ENCODE results near the gene ITPRIPL2.

Gene ITPRIPL2

DNA sequence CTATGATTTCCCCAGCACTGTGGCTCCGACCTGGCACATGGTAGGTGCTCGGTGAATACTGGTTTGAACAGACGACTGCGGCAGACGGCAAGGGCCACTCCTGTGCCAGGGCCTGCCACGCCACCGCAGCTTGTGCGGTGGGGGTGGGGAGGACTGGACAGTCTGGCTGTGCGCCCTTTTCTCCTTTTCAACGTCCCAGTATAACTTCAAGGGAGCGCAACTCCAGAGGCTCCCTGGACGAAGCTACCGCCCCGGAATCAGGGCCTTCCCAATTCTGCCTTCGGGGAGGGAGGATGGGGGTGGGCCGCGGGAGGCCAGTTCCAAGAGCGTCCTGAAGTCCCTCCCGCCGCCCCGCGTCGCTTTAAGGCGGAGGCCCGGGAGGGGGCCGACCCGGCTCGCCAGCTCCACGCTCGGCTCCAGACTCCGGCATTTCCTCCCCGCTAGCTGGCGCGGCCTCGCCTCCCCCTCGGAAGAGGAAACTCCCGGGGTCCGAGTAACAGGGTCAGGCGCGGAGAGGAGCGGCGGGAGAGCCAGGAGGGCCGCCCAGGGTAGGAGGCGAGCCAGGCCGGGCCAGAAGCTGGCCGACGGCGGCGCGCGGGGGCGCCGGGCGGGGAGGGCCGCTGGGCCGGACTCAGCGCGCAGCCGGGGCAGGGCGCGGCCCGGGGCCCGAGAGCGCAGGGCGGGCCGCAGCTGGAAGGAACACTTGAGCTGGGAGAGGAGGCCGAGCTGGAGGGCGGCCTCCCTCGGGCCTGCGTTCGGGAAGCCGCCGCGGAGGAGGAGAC is at the start of gene ITPRIPL2:
Gene ITPRIPL2 (plus strand): TSS at position 388 of the 782 bp plus-strand sequence. CDS start 498 bp downstream, outside the sequence.
- in situ Hi-C loops (cut with HindIII; ENCODE audit: low sequenced_read_pairs) = no loop called here

DNA sequence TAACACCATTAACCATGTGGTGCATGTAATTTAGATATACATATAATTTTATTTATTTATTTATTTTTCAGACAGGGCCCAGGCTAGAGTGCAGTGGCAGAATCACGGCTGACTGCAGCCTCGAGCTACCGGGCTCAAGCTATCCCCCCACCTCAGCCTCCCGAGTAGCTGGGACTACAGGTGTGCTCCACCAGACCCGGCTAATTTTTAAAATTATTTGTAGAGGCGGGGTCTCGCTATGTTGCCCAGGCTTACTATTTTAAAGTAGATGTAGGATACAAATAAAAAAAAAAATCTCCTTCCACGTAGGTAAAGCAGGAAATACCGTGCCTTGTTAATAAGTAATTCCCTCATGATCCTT is 46.8 kb upstream of the ITPRIPL2 start:
- in situ Hi-C loops (cut with HindIII; ENCODE audit: low sequenced_read_pairs) = no loop called here

DNA sequence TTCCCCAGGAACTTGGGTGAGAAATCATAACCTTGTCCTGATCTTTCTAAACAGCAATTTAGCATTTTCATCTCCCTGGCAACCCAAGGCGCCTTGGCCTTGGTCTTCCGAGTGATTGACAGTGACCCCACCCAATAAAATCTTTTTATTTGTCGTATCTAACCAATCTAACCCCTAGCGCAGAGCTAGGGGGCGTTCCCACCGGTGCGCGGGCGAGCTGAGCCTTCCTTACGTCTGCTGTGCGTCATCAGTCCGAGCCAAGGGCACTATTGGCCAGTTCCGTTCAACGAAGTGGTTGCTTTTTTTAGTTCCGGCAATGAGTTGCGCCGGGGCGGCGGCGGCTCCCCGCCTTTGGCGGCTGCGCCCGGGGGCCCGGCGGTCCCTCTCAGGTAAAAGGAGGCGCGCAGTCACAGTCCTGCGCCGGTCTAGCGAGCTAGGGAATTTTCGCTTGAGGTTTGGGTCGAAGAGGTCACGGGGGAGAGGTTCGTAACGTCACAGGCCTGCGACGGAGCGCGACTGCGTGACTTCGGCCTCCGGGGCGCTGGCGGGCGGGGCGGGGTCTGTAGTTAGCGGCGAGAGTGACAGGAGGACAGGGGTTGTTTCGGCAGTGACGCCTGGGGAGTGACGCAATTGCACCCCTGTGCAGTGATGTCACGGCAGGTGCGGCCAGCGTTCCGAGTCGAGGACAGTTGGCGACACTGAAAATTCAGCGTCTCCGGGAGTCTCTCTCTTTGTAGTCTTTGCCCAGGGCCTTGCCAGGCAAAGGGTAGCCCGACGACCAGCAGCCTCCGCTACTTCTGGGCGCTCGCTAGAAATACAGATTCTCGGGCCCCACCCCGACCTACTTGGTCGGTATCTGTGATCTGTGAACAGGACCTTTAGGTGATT is 46.2 kb upstream of the ITPRIPL2 start, which contains the start of gene COQ7:
Gene COQ7 (plus strand): TSS at position 266 of the 888 bp plus-strand sequence. CDS start 51 bp downstream, at position 317.
- in situ Hi-C loops (cut with HindIII; ENCODE audit: low sequenced_read_pairs) = no loop called here

DNA sequence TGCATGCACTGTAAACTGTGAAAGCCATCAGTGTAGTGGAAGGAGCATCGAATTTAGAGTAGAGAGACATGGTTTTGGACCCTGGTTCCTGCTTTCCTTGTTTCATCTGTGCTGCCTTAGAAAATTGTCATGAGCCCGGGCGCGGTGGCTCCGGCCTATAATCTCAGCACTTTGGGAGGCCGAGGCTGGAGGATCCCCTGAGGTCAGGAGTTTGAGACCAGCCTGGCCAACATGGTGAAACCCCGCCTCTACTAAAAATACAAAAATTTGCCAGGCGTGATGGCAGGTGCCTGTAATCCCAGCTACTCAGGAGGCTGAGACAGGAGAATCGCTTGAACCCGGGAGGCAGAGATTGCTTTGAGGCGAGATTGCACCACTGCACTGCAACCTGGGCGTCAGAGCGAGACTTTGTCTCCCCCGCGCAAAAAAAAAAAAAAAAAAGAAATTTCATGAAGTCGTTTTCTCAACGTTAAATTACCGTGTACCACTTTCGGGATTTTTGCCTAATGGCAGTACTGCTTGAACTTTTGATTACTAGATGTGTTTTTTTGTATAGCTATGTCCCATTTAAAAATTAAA is 45.4 kb upstream of the ITPRIPL2 start:
- in situ Hi-C loops (cut with HindIII; ENCODE audit: low sequenced_read_pairs) = no loop called here

DNA sequence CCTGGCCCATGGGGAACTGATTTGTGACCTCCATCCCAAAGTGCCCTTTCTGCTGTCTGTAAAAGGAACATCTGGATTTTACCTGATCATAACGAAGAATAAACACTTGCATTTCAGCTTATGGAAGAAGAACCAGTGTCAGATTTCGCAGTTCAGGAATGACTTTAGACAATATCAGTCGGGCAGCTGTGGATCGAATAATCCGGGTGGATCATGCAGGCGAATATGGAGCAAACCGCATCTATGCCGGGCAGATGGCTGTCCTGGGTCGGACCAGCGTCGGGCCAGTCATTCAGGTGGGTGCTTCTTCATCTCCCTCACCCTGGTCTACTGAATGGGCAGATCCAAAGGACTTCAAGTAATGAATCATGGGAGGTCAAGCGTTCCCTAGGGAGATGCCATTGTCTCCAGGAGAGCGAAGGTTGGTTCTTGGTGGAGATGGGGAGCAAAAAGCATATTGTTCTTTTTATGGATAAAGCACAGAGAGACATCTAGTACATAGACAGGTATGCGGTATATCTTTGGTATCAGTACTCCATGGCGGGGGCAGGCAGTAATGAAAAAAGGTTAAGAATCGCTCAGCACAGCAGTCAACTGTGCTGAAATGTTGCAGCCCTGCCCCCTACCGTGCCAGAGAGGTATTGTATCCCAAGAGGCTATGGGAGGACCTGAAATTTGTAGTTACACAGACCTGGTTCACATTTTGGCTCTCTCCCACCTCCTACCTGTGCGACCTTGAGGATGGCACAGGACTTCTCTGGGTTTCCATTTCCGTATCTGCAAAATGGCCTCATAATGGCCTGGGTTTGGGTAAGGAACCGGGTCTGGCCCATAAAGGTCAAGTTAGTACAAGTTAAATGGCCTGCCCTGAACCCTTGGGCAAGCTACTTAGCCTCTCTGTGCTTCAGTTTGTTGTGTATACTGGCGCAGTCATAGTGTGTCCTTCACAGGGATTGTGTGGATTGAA is 41.7 kb upstream of the ITPRIPL2 start:
- in situ Hi-C loops (cut with HindIII; ENCODE audit: low sequenced_read_pairs) = no loop called here

DNA sequence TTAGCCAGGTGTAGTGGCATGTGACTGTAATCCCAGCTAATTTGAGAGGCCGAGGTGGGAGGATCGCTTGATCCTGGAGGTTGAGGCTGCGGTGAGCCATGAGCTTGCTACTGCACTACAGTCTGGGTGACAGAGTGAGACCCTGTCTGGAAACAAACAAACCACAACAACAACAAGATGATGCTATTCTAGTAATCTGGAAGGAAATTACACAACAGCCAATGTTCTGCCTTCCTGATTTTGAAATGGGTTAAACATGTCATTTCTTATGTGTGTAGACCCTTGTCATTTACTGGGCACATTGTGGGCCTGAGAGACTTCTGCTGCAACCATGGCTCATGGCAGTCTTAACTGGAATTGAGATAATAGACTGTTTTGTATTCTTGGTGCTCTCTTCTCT is 40.4 kb upstream of the ITPRIPL2 start:
- in situ Hi-C loops (cut with HindIII; ENCODE audit: low sequenced_read_pairs) = no loop called here

DNA sequence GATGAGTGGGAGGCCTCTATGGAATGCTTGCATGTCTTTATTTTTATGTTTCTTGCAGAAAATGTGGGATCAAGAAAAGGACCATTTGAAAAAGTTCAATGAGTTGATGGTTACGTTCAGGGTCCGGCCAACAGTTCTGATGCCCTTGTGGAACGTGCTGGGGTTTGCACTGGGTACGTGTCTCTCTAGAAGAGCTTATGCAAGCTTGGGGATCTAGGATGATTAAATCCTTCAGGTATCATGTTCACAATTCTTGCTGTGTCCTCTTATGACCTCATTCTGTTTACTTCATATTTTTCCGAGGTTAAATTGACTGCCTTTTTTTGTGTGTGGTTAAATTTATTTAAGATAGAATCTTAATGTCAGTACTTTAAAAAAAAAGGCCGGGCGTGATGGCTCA is 39.9 kb upstream of the ITPRIPL2 start:
- in situ Hi-C loops (cut with HindIII; ENCODE audit: low sequenced_read_pairs) = no loop called here

DNA sequence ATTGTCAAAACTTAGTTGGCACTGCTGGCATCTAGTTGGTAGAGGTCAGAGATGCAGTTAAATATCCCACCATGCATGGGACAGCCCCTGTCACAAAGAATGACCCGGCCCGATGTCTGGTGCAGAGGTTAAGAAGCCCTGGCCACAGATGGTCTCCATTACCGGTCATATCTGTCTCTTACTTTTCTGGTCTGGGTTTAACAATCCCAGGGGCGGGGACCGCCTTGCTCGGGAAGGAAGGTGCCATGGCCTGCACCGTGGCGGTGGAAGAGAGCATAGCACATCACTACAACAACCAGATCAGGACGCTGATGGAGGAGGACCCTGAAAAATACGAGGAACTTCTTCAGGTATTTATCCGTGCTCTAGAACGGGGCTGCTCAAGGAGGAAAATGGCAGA is 38.3 kb upstream of the ITPRIPL2 start:
- in situ Hi-C loops (cut with HindIII; ENCODE audit: low sequenced_read_pairs) = no loop called here

DNA sequence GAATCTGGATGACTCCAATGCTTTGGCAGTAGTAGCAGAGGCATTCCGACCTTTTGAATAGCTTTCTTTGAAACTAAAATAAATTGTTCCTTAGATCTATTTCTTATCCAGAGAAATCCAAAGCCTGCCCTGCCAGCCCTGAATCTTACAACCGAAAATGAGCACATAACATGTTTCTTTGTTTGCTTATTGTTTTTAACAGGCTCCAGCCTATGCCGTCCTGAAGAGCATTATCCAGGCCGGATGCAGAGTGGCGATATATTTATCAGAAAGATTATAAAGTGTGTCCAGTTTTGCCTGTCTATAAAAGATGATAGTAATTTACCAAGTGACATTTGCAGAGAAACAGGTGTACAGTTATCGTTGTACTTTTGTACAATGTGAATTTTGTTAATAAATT is 35.9 kb upstream of the ITPRIPL2 start:
- in situ Hi-C loops (cut with HindIII; ENCODE audit: low sequenced_read_pairs) = no loop called here

DNA sequence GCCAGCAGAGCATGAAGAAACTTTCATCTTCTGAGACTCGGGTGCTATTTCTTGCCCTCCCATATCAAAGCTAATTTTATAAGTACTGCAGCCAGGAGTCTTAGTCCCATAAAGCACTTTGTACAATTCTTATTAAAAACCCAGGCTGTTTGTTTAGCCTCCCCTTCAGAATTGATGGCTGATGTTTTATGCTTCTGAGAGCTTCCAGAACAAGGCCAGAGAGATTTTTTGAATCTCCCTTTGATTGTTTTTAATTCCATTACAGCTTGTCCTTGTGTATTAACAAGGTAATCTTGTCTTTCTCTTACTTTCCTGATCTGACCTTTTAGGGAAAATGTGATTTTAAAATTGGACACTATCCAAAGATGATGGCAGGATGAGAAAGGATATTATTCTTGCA is 30.1 kb upstream of the ITPRIPL2 start:
- in situ Hi-C loops (cut with HindIII; ENCODE audit: low sequenced_read_pairs) = no loop called here

DNA sequence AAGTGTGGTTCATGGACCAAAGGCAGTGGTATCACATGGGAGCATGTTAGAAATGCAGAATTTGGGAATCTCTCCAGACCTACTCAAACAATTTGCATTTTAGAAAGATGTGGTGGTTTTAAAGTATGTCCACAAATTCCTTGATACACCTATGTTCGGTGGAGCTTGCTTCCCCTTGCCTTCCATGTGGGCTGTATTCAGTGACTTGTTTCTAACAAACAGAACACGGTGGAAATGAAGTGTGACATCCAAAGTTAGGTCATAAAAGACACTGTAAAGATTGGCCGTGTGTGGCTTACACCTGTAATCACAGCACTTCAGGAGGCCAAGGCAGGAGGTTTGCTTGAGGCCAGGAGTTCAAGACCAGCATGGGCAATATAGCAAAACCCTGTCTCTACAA is 29.6 kb upstream of the ITPRIPL2 start:
- in situ Hi-C loops (cut with HindIII; ENCODE audit: low sequenced_read_pairs) = no loop called here

DNA sequence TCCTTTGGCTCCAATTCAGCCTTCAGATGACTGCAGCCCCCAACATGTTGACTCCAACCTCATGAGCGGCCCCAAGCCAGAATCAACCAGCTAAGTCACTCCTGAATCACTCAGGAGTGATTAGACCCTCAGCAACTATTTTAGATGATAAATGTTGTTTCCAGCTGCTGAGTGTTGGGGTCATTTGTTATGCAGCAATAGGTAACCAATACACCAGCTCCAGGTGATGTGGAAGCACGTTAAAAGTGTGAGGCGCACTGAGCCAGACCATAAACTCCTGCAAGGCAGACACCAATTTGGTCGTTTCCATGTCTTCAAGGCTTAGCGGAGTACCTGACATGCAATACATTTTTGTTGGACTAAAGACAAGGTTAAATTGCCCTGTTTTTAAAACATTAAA is 28.9 kb upstream of the ITPRIPL2 start:
- in situ Hi-C loops (cut with HindIII; ENCODE audit: low sequenced_read_pairs) = no loop called here

DNA sequence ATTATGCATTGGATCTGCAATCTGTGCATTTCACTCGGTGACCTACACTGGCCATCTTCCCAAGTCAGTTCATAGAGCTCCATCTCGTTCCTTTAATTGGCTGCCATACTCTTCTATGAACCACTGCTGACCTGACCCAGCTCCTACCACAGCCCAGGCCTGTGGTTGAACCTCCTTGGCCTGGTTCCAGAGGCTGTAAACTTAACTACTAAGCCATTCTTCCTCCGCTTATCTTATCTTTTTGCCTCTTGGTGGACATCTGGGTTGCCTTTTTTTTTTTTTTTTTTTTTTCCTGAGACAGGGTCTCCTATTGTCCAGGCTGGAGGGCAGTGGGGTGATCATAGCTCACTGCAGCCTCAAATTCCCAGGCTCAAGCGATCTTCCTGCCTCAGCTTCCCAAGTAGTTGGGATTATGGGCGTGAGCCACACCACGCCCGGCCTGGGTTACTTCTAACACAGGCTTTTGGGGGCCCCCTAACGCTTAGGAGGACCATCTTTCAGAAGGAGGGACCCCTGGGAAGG is 28.0 kb upstream of the ITPRIPL2 start:
- in situ Hi-C loops (cut with HindIII; ENCODE audit: low sequenced_read_pairs) = no loop called here

DNA sequence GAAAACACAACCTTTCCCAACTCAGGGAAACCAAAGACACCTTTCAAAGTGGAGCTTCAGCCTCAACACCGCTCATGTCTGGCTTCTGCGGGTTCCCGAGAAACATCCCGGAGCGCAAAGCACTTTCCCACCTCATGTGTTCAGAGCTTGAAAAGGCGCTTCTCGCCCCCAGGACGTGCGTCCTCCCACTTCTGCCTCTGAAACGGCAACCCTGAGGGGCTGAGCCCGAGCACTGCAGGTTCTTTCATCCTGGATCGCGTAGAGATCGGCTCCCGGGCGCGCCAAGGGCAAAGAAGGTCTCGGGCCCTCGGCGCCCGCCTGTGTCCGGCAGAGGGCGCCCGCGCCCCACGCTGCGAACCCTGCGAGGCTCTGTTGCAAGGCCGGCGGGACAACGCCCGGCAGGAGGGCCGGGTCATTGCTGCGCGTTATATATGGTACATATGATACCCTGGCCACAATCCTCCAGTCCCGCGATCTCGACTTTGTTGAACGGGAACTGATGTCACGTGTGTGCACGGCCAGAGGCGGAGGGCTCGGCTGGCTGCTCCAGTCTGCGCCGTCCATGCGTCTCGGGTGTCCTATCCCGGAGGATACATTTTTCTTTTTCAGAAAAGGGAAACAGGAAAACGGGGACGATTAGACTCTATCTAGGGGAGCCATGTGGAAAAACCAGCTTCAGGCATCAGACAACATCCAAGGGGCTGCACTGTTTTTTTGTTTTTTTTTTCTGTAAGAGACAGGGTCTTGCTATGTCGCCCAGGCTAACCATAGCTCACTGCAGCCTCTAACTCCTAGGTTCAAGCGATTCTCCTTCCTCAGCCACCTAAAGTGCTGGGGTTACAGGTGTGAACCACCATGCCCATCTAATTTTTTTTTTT is 27.2 kb upstream of the ITPRIPL2 start:
- in situ Hi-C loops (cut with HindIII; ENCODE audit: low sequenced_read_pairs) = no loop called here

DNA sequence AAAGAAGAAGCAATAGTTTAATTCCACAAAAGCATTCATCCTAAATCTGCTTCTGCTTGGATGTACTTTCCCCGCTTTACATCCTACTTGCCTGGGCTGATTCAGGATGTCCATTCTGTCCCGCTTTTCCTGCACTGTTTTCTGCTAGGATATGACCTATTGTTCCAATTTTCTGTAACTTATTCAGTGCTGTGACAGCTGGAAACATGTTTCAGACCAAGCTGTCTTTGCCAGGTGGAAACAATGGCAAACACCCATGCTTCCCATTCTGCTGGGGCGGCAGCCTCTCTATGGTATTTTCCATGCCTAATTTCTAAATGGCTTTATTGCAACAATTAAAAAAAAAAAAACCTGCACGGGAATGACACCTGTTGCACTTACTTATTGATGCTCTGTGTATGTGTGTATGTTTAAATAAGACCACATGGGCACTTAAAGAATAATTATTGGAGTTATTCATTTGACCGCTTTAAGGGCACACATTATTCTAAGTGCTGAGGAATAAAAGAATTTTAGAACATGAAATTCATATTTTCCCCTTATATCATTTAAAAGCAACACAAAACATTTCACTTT is 25.3 kb upstream of the ITPRIPL2 start:
- in situ Hi-C loops (cut with HindIII; ENCODE audit: low sequenced_read_pairs) = no loop called here

DNA sequence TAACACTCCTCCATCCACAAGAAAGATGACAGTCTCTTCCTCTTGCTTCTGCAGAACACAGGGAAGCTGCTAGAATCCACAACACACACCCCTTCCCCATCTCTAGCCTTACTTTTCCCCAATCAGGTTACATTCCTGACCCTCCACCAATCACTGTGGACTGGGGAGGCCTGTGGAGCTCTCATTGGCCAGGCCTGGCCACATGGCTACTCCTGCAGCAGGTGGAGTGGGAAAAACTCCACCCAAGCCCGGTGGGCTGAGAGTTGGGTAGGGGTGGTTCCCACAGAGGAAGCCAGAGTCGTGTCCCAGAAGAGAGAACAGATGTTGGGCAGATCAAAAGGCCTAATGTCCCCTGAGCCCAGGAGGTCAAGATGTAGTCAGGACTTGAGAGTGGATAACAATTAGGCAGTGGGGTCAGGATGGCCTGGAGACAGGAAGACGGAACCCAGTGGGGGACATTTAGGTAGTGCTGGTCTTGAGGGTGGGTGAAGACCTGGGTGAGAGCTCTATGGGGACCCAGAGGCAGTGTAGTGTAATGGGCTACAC is 24.3 kb upstream of the ITPRIPL2 start:
- in situ Hi-C loops (cut with HindIII; ENCODE audit: low sequenced_read_pairs) = no loop called here

DNA sequence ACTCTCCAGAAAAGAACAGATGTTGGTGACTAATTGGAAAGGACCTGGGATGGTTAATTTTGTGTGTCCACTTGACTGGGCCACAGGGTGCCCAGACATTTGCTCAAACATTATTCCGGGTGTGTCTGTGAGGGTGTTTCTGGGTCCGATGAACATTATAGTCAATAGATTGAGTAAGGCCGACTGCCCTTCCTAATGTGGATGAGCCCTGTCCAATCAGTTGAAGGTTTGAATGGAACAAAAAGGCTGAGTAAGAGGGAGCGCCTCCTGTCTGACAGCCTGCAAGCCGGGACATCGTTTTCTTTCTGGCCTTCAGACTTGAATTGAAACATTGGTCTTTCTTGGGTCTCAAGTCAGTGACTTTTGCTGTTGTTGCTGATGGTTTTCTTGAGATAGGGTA is 22.8 kb upstream of the ITPRIPL2 start:
- in situ Hi-C loops (cut with HindIII; ENCODE audit: low sequenced_read_pairs) = no loop called here

DNA sequence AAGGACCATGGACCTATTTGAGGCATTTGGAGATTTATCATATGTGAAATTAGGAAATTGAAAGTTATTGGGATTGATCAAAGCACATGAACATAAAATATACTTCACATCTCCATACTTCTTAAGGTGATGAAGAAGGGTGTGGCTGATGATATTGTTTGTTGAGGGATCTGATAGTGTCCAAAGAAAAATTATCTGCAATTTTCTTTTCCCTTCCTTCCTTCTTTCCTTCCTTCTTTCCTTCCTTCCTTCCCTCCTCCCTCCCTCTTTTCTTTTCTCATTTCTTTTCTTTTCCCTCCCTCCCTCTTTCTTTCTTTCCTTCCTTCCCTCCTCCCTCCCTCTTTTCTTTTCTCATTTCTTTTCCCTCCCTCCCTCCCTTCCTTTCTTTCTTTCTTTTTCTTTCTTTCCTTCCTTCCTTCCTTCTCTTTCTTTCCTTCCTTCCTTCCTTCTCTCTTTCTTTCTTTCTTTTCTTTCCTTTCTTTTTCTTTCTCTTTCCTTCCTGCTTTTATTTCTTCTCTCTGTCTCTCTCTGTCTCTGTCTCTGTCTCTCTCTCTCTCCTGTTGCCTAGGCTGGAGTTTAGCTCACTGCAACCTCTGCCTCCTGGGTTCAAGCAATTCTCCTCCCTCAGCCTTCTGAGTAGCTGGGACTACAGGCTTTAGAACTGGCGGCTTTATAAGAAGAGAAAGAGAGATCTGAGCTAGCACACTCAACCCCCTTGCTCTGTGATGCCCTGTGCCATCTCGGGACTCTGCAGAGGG is 20.9 kb upstream of the ITPRIPL2 start:
- in situ Hi-C loops (cut with HindIII; ENCODE audit: low sequenced_read_pairs) = no loop called here

All from DLD1 (cell line).